Measurements from ENCODE around the gene MYO19. TPM values are rescaled to one million over a fixed set of nuclear protein-coding genes. Genes with fewer than 3 reads are reported as not detected.

Gene MYO19
- total and polyA plus RNA-seq, 2 of the 8 experiments (the other 6 are each of a cell fraction or from before 2014, with no cell fraction given), result 126 to 163 TPM

DNA sequence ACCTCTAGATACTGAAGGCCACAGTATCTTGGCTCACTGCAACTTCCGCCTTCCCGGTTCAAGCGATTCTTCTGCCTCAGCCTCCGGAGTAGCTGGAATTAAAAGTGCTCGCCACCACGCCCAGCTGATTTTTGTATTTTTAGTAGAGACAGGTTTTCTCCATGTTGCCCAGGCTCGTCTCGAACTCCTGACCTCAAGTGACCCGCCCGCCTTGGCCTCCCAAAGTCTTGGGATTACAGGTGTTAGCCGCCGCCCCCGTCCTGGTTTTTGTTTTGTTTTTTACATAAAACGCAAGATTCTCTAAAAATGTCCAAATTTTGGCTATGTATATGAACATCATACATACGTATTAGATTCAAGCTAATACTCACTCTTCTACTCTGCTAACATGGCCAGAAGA, 8.1 kb upstream of the MYO19 start:
- Histone ChIP-seq H3K79me1 (ENCODE audit: low read depth, low read length) (peaks cover 6% of the 10 kb centered on the region), H3K23me2 (ENCODE audit: low read depth, low read length) (peaks cover 12% of the 10 kb centered on the region), H3K9me3 (ENCODE audit: insufficient read depth in 2 of 2, low read depth in 1 of 2, low read length in 1 of 2) (no peaks in the 10 kb centered on the region), H2BK20ac (ENCODE audit: low read length) (no peak overlapping the region), H3K4me2 (ENCODE audit: insufficient read depth in 1 of 2, low read depth in 2 of 2, low read length in 2 of 2) (no peak overlapping the region), H2BK120ac (replicated peaks; ENCODE audit: low read depth, low read length) (no peak overlapping the region), H3K4me1 (replicated peaks in 1 of 4; ENCODE audit: control insufficient read depth in 3 of 4, insufficient read depth in 4 of 4, low read length in 3 of 4) (peaks cover 0 to 5% (median under 1%) of the 10 kb centered on the region in 4 experiments; a peak in 2 of 7 replicates), H3K36me3 (ENCODE audit: control insufficient read depth in 2 of 4, insufficient read depth in 4 of 4, low read length in 3 of 4) (peaks cover 0 to 7% (median 2%) of the 10 kb centered on the region in 4 experiments; a peak in 3 of 8 replicates), H4K20me1 (replicated peaks in 1 of 2; ENCODE audit: control insufficient read depth in 1 of 2, insufficient read depth in 2 of 2, low read length in 2 of 2) (peaks cover 0 to 3% of the 10 kb centered on the region in 2 experiments), H4K8ac (ENCODE audit: extremely low read depth, insufficient read depth, low read length) (no peak overlapping the region), H2AFZ (ENCODE audit: low read length) (no peak overlapping the region), H3K4me3 (ENCODE audit: extremely low read depth in 1 of 4, insufficient read depth in 2 of 4, low read depth in 3 of 4, low read length in 4 of 4) (no peak overlapping the region), H3K27me3 (replicated peaks in 1 of 4; ENCODE audit: control insufficient read depth in 3 of 4, extremely low read depth in 1 of 4, insufficient read depth in 3 of 4, low read length in 3 of 4) (no peaks in the 10 kb centered on the region), H3K9ac (replicated peaks in 1 of 4; ENCODE audit: extremely low read depth in 1 of 4, low read depth in 3 of 4, low read length in 3 of 4) (no peak overlapping the region), H2BK12ac (ENCODE audit: low read depth, low read length) (no peak overlapping the region), H3K18ac (ENCODE audit: extremely low read depth, low read length) (no peak overlapping the region), H3K14ac (ENCODE audit: insufficient read length) (no peak overlapping the region), H2BK15ac (ENCODE audit: low read length) (no peak overlapping the region), H2BK5ac (ENCODE audit: low read depth, low read length) (no peak overlapping the region), H3K23ac (ENCODE audit: insufficient read length) (no peak overlapping the region), H3K27ac (ENCODE audit: low read depth, low read length) (no peak overlapping the region), H4K5ac (ENCODE audit: insufficient read length, low read depth, low read length) (no peak overlapping the region), H4K91ac (replicated peaks; ENCODE audit: insufficient read length, low read length) (no peak overlapping the region), H2AK5ac (ENCODE audit: low read depth, low read length) (no peak overlapping the region), H3K79me2 (ENCODE audit: control insufficient read depth in 1 of 2, insufficient read depth in 2 of 2, low read length in 2 of 2) (peaks cover 4 to 26% of the 10 kb centered on the region in 2 experiments; a peak in 3 of 4 replicates), H3K4ac (replicated peaks; ENCODE audit: insufficient read length, low read depth, low read length) (no peak overlapping the region), H3K56ac (replicated peaks; ENCODE audit: insufficient read length, low read depth, low read length) (no peak overlapping the region)
- FAIRE-seq, result no peak
- ChIA-PET CTCF (ENCODE audit: partially characterized antibody) (no interaction called here), POLR2A (ENCODE audit: partially characterized antibody) (interaction anchor here (0.9 to 1.8 kb wide), 3 partner anchors 9 to 51 kb away, joined by 3 to 4 read pairs (median 3); partner anchors contain the start of genes MYO19 and PIGW)
- WGBS, 2 experiments (ENCODE audit: extremely low coverage in 1 of 2, insufficient coverage in 1 of 2, insufficient read length in 1 of 2, insufficient replicate concordance in 2 of 2, low coverage in 1 of 2, low lambda C conversion rate in 2 of 2, missing lambda C conversion rate in 1 of 2), result 86% methylated on average over 15 of the region's 15 CpGs; no CpG with 5 or more reads in 1 of the 2 experiments
- TF ChIP-seq EGR1 (IDR thresholded peaks at IDR 0.05; ENCODE audit: borderline replicate concordance, low read depth, low read length) (no peak), EP300 (IDR thresholded peaks at IDR 0.05; ENCODE audit: borderline replicate concordance in 1 of 2, low read depth in 2 of 2, low read length in 2 of 2) (no peak), SP4 (IDR thresholded peaks at IDR 0.05; ENCODE audit: low read length) (no peak), POU5F1 (IDR thresholded peaks at IDR 0.05; ENCODE audit: low read depth, low read length) (no peak), BCL11A (IDR thresholded peaks at IDR 0.05; ENCODE audit: low read depth in 2 of 2, low read length in 2 of 2) (no peak), RNF2 (IDR thresholded peaks at IDR 0.05; ENCODE audit: borderline replicate concordance, low read depth, low read length, missing control alignments, poor library complexity, severe bottlenecking) (no peak), JUND (IDR thresholded peaks at IDR 0.05; ENCODE audit: low read length) (no peak), KDM1A (IDR thresholded peaks at IDR 0.05; ENCODE audit: borderline replicate concordance, low read length) (no peak), SIN3A (conservative IDR thresholded peaks at IDR 0.05 in 1 of 2, IDR thresholded peaks at IDR 0.05 in 1 of 2; ENCODE audit: low read depth in 1 of 2, low read length in 2 of 2) (no peak), RAD21 (IDR thresholded peaks at IDR 0.05 in 1 of 2, conservative IDR thresholded peaks at IDR 0.05 in 1 of 2; ENCODE audit: low read depth in 2 of 2, low read length in 2 of 2) (no peak), SRF (IDR thresholded peaks at IDR 0.05; ENCODE audit: low read depth, low read length) (no peak)
- DNase-seq (ENCODE audit: low read depth in 1 of 2, low spot score in 2 of 2), result no peak

All from H1 (cell line).